ENCODE results near the gene MAP1LC3B.

The MAP1LC3B gene

GRCh38 chr16:87446479-87446878, 54.3 kb downstream of the MAP1LC3B start:
- Histone ChIP-seq H2AK5ac (ENCODE audit: low read length) (no peak overlapping the region), H2BK5ac (ENCODE audit: low read depth, low read length, poor library complexity) (no peak overlapping the region), H4K8ac (ENCODE audit: low read depth, low read length) (no peak overlapping the region), H3K79me2 (ENCODE audit: control insufficient read depth, insufficient read depth, low read length, poor library complexity) (no peaks in the 10 kb centered on the region), H3K27me3 (ENCODE audit: insufficient read depth, low read length) (no peaks in the 10 kb centered on the region), H3K23ac (ENCODE audit: low read length) (no peak overlapping the region), H3K18ac (ENCODE audit: low read length) (no peak overlapping the region), H3K4me2 (ENCODE audit: low read length) (no peak overlapping the region), H3K4ac (ENCODE audit: low read depth, low read length) (no peak overlapping the region), H2AFZ (ENCODE audit: insufficient read depth, low read length, poor library complexity) (no peak overlapping the region), H3K79me1 (ENCODE audit: low read length) (no peaks in the 10 kb centered on the region), H3K9me3 (ENCODE audit: insufficient read depth, low read depth, low read length) (no peaks in the 10 kb centered on the region), H3K4me1 (ENCODE audit: control insufficient read depth in 1 of 2, insufficient read depth in 2 of 2, low read length in 2 of 2) (no peaks in the 10 kb centered on the region), H3K4me3 (ENCODE audit: low read depth, low read length) (no peak overlapping the region), H3K27ac (ENCODE audit: low read depth, low read length) (no peak overlapping the region), H3K36me3 (ENCODE audit: control insufficient read depth in 1 of 2, insufficient read depth in 2 of 2, low read length in 2 of 2) (peaks cover 8 to 12% of the 10 kb centered on the region in 2 experiments), H3K9ac (ENCODE audit: low read length) (no peak overlapping the region), H3K14ac (ENCODE audit: low read length) (no peak overlapping the region), H4K12ac (ENCODE audit: low read depth, low read length) (no peak overlapping the region), H4K91ac (ENCODE audit: low read depth, low read length) (no peak overlapping the region), H2BK120ac (ENCODE audit: insufficient read depth, low read length, poor library complexity) (no peak overlapping the region), H2BK12ac (ENCODE audit: low read length) (no peak overlapping the region)
- DNase-seq: no peak
- no CpG with 5 or more reads among the region's 7 CpGs for WGBS (ENCODE audit: extremely low coverage, insufficient coverage, insufficient read length)

GRCh38 chr16:87447323-87447722, 55.2 kb downstream of the MAP1LC3B start:
- Histone ChIP-seq H4K8ac (ENCODE audit: low read depth, low read length) (no peak overlapping the region), H3K36me3 (ENCODE audit: control insufficient read depth in 1 of 2, insufficient read depth in 2 of 2, low read length in 2 of 2) (peaks cover 9 to 20% of the 10 kb centered on the region in 2 experiments), H3K27me3 (ENCODE audit: insufficient read depth, low read length) (no peaks in the 10 kb centered on the region), H3K27ac (ENCODE audit: low read depth, low read length) (no peak overlapping the region), H2BK120ac (ENCODE audit: insufficient read depth, low read length, poor library complexity) (no peak overlapping the region), H3K18ac (ENCODE audit: low read length) (no peak overlapping the region), H2BK12ac (ENCODE audit: low read length) (no peak overlapping the region), H3K23ac (ENCODE audit: low read length) (no peak overlapping the region), H2AK5ac (ENCODE audit: low read length) (no peak overlapping the region), H4K12ac (ENCODE audit: low read depth, low read length) (no peak overlapping the region), H4K91ac (ENCODE audit: low read depth, low read length) (no peak overlapping the region), H3K4me2 (ENCODE audit: low read length) (no peak overlapping the region), H3K14ac (ENCODE audit: low read length) (no peak overlapping the region), H3K79me2 (ENCODE audit: control insufficient read depth, insufficient read depth, low read length, poor library complexity) (no peaks in the 10 kb centered on the region), H3K79me1 (ENCODE audit: low read length) (no peaks in the 10 kb centered on the region), H3K4me1 (ENCODE audit: control insufficient read depth in 1 of 2, insufficient read depth in 2 of 2, low read length in 2 of 2) (no peaks in the 10 kb centered on the region), H3K4me3 (ENCODE audit: low read depth, low read length) (no peak overlapping the region), H2BK5ac (ENCODE audit: low read depth, low read length, poor library complexity) (no peak overlapping the region), H3K4ac (ENCODE audit: low read depth, low read length) (no peak overlapping the region), H2AFZ (ENCODE audit: insufficient read depth, low read length, poor library complexity) (no peak overlapping the region), H3K9ac (ENCODE audit: low read length) (no peak overlapping the region), H3K9me3 (ENCODE audit: insufficient read depth, low read depth, low read length) (peaks cover 2% of the 10 kb centered on the region)
- WGBS (ENCODE audit: extremely low coverage, insufficient coverage, insufficient read length): no CpG with 5 or more reads among the region's 6 CpGs
- no peak for DNase-seq

GRCh38 chr16:87448866-87449265, 56.7 kb downstream of the MAP1LC3B start:
- Histone ChIP-seq H3K4me3 (ENCODE audit: low read depth, low read length) (no peak overlapping the region), H3K18ac (ENCODE audit: low read length) (no peak overlapping the region)

GRCh38 chr16:87451563-87452210, 59.6 kb downstream of the MAP1LC3B start:
- Histone ChIP-seq H3K27ac (ENCODE audit: low read depth, low read length) (no peak overlapping the region), H3K36me3 (ENCODE audit: control insufficient read depth in 1 of 2, insufficient read depth in 2 of 2, low read length in 2 of 2) (peaks cover 8 to 22% of the 10 kb centered on the region in 2 experiments), H3K4me1 (ENCODE audit: control insufficient read depth in 1 of 2, insufficient read depth in 2 of 2, low read length in 2 of 2) (no peaks in the 10 kb centered on the region), H2BK5ac (ENCODE audit: low read depth, low read length, poor library complexity) (no peak overlapping the region), H4K91ac (ENCODE audit: low read depth, low read length) (no peak overlapping the region), H2BK120ac (ENCODE audit: insufficient read depth, low read length, poor library complexity) (no peak overlapping the region), H3K18ac (ENCODE audit: low read length) (no peak overlapping the region), H3K27me3 (ENCODE audit: insufficient read depth, low read length) (no peaks in the 10 kb centered on the region), H2AFZ (ENCODE audit: insufficient read depth, low read length, poor library complexity) (no peak overlapping the region), H3K9me3 (ENCODE audit: insufficient read depth, low read depth, low read length) (peaks cover 2% of the 10 kb centered on the region), H3K14ac (ENCODE audit: low read length) (no peak overlapping the region), H3K23ac (ENCODE audit: low read length) (no peak overlapping the region), H2AK5ac (ENCODE audit: low read length) (no peak overlapping the region), H4K8ac (ENCODE audit: low read depth, low read length) (no peak overlapping the region), H3K9ac (ENCODE audit: low read length) (no peak overlapping the region), H4K12ac (ENCODE audit: low read depth, low read length) (no peak overlapping the region), H3K4ac (ENCODE audit: low read depth, low read length) (no peak overlapping the region), H3K79me1 (ENCODE audit: low read length) (no peaks in the 10 kb centered on the region), H3K4me2 (ENCODE audit: low read length) (no peak overlapping the region), H2BK12ac (ENCODE audit: low read length) (no peak overlapping the region), H3K79me2 (ENCODE audit: control insufficient read depth, insufficient read depth, low read length, poor library complexity) (no peaks in the 10 kb centered on the region), H3K4me3 (ENCODE audit: low read depth, low read length) (no peak overlapping the region)
- DNase-seq: no peak
- no CpG with 5 or more reads among the region's 18 CpGs for WGBS (ENCODE audit: extremely low coverage, insufficient coverage, insufficient read length)

More at GRCh38 chr16:87448866-87449265, 56.7 kb downstream of the MAP1LC3B start:
- H3K9me3 ChIP-seq (ENCODE audit: insufficient read depth, low read depth, low read length): peaks cover 2% of the 10 kb centered on the region
- H3K4me1 ChIP-seq (ENCODE audit: control insufficient read depth in 1 of 2, insufficient read depth in 2 of 2, low read length in 2 of 2): no peaks in the 10 kb centered on the region
- H3K4me2 ChIP-seq (ENCODE audit: low read length): no peak overlapping the region
- no peak overlapping the region for H3K9ac ChIP-seq (ENCODE audit: low read length)
- DNase-seq: no peak
- no peak overlapping the region for H4K8ac ChIP-seq (ENCODE audit: low read depth, low read length)
- no peak overlapping the region for H2AFZ ChIP-seq (ENCODE audit: insufficient read depth, low read length, poor library complexity)
- no peaks in the 10 kb centered on the region for H3K79me2 ChIP-seq (ENCODE audit: control insufficient read depth, insufficient read depth, low read length, poor library complexity)
- H4K12ac ChIP-seq (ENCODE audit: low read depth, low read length): no peak overlapping the region
- H2BK5ac ChIP-seq (ENCODE audit: low read depth, low read length, poor library complexity): no peak overlapping the region
- H4K91ac ChIP-seq (ENCODE audit: low read depth, low read length): no peak overlapping the region
- H3K36me3 ChIP-seq (ENCODE audit: control insufficient read depth in 1 of 2, insufficient read depth in 2 of 2, low read length in 2 of 2): peaks cover 9 to 24% of the 10 kb centered on the region in 2 experiments
- H3K79me1 ChIP-seq (ENCODE audit: low read length): no peaks in the 10 kb centered on the region
- no peaks in the 10 kb centered on the region for H3K27me3 ChIP-seq (ENCODE audit: insufficient read depth, low read length)
- H3K4ac ChIP-seq (ENCODE audit: low read depth, low read length): no peak overlapping the region
- H3K14ac ChIP-seq (ENCODE audit: low read length): no peak overlapping the region
- no peak overlapping the region for H2BK12ac ChIP-seq (ENCODE audit: low read length)
- H3K27ac ChIP-seq (ENCODE audit: low read depth, low read length): no peak overlapping the region
- H3K23ac ChIP-seq (ENCODE audit: low read length): no peak overlapping the region
- H2BK120ac ChIP-seq (ENCODE audit: insufficient read depth, low read length, poor library complexity): no peak overlapping the region
- no CpG with 5 or more reads among the region's 12 CpGs for WGBS (ENCODE audit: extremely low coverage, insufficient coverage, insufficient read length)
- H2AK5ac ChIP-seq (ENCODE audit: low read length): no peak overlapping the region
